ENCODE measurements around the gene PHYHD1.

- TF ChIP-seq CTCF (IDR thresholded peaks at IDR 0.05) (no peak), POLR2AphosphoS5 (IDR thresholded peaks at IDR 0.05; ENCODE audit: low read depth, low read length) (no peak)
These were observed 10.9 kb upstream of the PHYHD1 start for GRCh38 chr9:128909859-128910258.
